GM12865 (cell line): Measurements from ENCODE around the gene NT5C2.

Experiments
- DNase-seq: peaks from one replicate; pipeline ENCODE4 v3.0.0; 2010; ENCODE audit warnings: low read depth
- H3K4me3 ChIP-seq: 2 replicates; pipeline ENCODE4 v1.5.1; 2011; ENCODE audit warnings: mild to moderate bottlenecking, low read depth, low read length, control low read depth
- TF ChIP-seq, protein P1 (sequence below): IDR thresholded peaks from 2 replicates; pipeline ENCODE4 v1.5.1; 2011; ENCODE audit warnings: low read length, control low read depth, low read depth, inconsistent platforms; ENCODE audit not compliant: insufficient read depth; ENCODE audit errors: missing control alignments

The NT5C2 gene

DNA sequence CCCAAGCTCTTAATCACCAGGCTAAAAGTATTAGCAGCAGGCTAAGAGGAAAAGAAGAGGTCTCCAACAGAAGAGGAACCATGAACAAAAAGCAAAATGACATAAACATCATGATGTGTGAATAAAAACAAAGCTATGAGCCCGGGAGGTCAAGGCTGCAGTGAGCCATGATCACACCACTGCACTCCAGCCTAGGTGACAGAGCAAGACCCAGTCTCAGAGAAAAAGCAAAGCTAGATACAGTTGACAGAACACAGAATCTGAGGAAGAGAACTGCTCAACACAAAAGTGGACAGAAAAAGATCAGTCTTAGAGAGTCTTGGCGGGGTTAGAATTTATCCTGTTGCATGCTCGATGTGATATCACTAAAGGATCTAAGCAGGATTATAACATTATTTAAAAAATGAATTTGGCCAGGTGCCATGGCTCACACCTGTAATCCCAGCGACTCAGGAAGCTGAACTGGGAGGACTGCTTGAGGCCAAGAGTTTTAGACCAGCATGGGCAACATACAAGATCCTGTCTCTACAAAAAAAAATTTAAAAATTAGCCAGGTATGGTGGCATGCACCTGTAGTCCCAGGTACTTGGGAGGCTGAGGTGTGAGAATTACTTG, 37.5 kb downstream of the NT5C2 start:
- no peak for DNase-seq
- H3K4me3 ChIP-seq: no peak overlapping the region
- TF ChIP-seq, protein P1, sequence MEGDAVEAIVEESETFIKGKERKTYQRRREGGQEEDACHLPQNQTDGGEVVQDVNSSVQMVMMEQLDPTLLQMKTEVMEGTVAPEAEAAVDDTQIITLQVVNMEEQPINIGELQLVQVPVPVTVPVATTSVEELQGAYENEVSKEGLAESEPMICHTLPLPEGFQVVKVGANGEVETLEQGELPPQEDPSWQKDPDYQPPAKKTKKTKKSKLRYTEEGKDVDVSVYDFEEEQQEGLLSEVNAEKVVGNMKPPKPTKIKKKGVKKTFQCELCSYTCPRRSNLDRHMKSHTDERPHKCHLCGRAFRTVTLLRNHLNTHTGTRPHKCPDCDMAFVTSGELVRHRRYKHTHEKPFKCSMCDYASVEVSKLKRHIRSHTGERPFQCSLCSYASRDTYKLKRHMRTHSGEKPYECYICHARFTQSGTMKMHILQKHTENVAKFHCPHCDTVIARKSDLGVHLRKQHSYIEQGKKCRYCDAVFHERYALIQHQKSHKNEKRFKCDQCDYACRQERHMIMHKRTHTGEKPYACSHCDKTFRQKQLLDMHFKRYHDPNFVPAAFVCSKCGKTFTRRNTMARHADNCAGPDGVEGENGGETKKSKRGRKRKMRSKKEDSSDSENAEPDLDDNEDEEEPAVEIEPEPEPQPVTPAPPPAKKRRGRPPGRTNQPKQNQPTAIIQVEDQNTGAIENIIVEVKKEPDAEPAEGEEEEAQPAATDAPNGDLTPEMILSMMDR: no peak

DNA sequence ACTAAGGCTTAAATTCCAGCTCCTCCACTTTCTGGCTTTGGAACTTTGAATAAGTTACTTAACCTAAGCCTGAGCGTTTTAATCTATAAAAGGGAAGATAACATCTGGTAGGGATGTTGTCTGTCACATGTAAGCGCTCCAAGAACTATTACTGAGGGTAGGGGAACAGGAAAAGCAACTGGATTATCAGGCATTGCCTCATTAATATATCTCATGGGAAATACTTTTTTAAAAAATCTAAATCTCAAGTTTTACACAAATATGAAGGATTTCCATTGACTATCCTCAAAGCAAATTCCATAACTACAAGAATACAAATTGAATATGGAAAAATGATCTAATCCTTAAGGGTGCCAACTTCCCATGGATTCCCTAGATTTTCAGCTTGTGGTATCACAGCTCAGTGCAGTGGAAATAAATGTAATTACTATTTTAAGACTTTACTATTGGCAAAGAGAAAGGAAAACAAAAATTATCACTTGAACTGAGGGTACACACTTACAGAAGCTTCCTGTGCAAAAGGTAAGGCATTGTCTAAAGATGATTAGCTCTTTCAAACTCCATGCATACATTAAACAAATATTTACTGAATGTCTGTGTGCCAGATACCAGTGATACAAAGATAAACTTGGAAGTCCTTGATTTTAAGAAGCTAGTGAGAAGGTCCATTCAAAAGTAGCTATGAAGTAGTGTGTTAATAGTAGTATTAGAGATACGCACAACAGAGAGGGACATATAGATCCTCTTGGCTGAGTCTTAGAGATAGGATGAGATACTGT, 38.4 kb downstream of the NT5C2 start:
- DNase-seq: no peak
- no peak overlapping the region for H3K4me3 ChIP-seq
- TF ChIP-seq, protein P1: no peak

DNA sequence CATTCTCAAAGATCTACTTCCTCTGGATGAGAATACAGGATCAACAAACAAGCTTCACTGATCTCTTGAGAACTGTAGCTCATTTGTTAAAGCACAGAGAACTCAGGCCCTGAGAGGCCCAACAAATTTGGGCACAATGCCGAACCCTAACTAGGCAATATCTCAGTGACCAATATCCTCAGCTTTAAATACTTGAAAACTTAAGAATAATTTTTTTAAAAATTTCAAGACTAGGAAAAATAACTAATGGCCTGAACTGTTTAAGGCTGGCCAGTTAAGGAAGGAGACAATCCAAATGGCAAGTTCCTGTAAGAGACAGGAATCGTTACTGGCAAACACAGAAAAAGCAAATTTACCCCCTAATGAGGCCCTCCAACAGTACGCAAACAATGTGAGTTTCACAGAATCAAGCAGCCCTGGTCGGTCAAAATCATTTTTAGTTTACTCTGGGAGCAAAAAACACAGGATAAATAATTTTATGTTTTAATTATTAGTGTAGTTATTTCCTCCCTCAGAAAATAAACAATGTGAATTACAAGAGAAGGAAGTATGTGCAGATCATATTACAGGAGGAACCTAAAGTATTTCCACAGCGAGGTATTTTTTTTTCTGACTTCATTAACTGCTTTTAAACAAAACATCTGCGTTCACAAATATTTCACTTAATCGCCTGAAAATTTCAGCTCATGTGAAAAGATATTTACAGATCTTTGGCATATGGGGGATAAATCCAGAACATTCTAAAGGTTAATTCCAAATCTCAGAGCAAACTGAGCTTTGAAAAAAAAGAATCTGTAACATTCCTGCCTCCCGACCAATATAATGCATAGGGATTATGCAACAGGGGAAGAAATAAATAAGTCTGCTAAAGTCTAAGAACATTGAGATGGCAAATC, 39.5 kb downstream of the NT5C2 start:
- TF ChIP-seq, protein P1: no peak
- no peak for DNase-seq
- no peak overlapping the region for H3K4me3 ChIP-seq

DNA sequence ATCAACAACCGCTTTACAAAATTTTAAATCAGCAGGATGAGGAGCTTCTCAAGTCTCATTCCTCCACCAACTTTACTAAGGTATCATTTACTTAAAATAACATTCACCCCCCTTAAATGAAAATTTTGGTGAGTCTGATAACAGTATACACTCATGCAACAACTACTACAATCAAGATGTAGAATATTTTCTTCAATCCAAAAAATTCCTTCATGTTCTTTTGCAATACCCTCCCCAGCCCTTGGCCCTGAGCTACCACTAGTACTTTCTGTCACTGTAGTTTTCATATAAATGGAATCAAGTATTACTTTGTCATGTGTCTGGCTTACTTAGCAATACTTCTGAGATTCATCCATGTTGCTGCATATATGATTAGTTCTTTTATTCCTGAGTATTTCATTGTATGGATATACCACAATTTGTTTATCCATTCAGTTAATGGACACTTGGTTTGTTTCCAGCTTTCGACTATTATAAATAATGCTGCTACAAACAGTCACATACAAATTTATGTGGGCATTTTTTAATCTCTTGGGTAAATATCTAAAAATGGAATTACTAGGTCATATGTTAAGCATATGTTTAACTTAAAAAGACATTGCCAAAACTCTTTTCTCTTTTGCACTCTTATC, 43.0 kb downstream of the NT5C2 start:
- H3K4me3 ChIP-seq: no peak overlapping the region
- TF ChIP-seq, protein P1: no peak
- no peak for DNase-seq

DNA sequence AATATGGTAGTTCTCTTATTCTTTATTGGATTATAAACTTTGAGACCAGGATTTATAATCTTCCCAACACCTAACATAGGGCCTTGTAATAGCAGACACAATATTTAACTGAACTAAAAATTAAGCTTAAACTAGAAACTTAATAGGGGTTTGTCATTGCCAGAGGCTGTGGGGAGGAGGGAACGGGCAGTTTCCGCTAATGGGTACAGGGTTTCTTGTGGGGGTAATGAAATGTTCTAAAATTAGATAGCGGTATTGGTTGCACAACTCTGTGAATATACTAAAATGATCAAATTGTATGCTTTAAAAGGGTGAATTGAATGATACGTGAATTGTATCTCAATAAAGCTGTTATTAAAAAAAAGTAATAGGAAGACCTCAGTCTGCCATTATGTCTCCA, 45.4 kb downstream of the NT5C2 start:
- DNase-seq: no peak
- no peak overlapping the region for H3K4me3 ChIP-seq
- TF ChIP-seq, protein P1: no peak

DNA sequence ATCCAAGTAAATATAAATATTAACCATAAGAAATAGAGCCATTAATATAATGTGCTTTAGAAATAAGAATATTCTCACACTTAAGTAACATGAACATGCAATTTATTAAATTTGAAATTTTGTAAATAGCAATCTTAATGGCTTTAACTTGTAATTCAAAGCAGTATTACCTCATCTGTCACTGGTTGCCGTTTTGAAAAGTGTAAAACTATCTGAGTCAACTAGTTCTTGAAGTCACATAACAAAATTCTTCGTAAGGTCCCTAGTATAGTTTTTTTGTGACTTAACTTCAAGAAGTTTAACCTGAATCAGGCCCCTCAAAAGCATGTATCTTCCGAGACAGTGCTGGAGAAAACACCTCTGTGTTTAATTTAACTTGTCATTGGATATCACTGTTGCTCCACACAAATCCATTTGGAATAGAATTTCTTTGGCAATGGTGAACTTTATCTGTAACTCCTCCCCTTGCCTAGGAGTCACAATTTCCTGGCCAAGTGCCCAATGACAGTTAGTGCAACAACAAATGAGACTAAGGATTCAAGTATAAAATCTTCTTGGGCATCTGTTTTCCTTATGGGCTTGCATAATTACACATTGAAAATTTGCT, 47.1 kb downstream of the NT5C2 start:
- no peak overlapping the region for H3K4me3 ChIP-seq
- TF ChIP-seq, protein P1: no peak
- DNase-seq: no peak
